Fibroblast of mammary gland (primary cell): ENCODE measurements around the gene SUMF1.

Experiments used
- DNase-seq: peaks from one replicate; pipeline ENCODE4 v3.0.0-alpha.2; 2010; ENCODE audit warnings: low read depth
- H3K4me3 ChIP-seq: 2 replicates; pipeline ENCODE4 v1.5.1; 2011; ENCODE audit warnings: low read depth, mild to moderate bottlenecking, low read length, moderate library complexity; ENCODE audit not compliant: control insufficient read depth
- CTCF ChIP-seq: conservative IDR thresholded peaks from 2 replicates; pipeline ENCODE4 v1.5.1; 2011; ENCODE audit warnings: low read depth, low read length, inconsistent platforms; ENCODE audit not compliant: control insufficient read depth, insufficient read depth

Gene SUMF1

DNA sequence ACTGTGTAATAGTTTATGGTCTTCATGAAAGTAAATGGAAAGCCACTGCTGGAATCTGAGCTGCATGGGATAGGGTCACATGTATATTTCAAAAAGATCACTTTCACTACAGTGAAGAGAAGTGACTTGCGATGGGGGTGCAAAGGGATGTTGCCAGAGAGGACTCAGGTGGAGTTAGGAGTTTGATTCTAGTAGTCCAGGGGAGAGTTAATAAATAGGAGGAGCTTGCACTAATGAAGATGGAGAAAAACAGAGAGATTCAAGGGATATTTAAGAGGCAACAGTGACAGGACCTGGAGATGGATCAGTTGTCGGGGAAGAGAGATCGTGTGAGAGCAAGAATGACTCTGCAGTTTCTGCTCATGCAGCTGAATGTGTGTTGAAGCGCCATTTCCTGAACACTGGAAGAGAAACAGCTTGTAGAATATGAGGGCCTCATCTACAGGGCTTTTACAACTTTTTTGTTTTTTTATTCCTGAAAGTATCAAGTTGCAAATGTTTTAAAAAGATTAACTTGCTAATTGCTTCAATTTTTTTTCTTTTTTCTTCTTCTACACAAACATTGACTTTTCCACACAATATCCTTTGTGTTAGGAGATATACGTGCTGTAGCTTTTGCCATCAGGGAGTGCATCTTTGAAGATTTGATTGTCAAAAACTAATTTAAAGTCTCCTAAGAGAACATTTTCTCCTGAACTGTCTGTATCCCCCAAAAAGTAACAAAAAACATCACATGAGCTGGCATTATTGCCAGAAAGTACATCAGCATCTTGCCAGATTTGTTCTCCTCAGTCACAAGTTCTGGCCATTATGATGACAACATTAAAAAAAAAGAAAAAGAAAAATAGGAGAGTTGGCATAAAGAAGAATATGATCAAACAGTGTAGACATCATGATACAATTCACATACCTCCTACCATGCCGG, 126.4 kb downstream of the SUMF1 start:
- DNase-seq = no peak
- H3K4me3 ChIP-seq = no peak overlapping the region
- TF ChIP-seq CTCF = no peak

GRCh38 chr3:4340077-4340410, 127.0 kb downstream of the SUMF1 start:
- no peak overlapping the region for H3K4me3 ChIP-seq
- TF ChIP-seq CTCF = no peak

GRCh38 chr3:4338751-4339150, 128.3 kb downstream of the SUMF1 start:
- TF ChIP-seq CTCF = no peak
- no peak for DNase-seq
- H3K4me3 ChIP-seq = no peak overlapping the region

More at GRCh38 chr3:4340077-4340410, 127.0 kb downstream of the SUMF1 start:
- DNase-seq = no peak

DNA sequence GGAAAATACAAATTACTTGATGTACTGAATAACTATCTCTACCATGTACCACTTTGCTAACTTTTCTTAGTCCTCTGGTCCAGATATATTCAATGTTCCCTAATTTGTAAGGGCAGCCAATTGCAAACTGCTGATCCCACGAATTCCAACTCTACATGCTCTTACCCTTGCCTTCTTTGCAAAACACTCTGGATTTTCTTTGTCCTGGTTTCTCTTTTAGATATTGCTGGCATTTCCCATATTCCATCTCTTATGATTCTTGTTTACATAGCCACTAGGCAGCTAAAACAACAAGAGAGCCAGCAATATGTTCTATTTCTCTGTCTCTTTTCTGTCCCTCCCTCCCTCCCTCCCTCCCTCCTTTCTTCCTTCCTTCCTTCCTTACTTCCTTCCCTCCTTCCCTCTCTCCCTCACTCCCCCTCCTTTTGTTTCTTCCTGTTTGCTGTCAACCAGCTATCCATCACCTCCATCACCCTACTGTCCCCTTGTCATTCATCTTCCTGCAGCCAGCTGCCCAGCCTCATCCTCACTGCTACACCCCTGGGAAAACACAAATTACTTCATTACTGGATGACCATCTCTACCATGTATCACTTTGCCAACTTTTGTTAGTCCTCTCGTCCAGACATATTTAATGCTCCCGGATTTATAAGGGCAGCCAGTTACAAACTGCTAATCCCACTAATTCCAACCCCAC, 130.1 kb downstream of the SUMF1 start:
- no peak for TF ChIP-seq CTCF

DNA sequence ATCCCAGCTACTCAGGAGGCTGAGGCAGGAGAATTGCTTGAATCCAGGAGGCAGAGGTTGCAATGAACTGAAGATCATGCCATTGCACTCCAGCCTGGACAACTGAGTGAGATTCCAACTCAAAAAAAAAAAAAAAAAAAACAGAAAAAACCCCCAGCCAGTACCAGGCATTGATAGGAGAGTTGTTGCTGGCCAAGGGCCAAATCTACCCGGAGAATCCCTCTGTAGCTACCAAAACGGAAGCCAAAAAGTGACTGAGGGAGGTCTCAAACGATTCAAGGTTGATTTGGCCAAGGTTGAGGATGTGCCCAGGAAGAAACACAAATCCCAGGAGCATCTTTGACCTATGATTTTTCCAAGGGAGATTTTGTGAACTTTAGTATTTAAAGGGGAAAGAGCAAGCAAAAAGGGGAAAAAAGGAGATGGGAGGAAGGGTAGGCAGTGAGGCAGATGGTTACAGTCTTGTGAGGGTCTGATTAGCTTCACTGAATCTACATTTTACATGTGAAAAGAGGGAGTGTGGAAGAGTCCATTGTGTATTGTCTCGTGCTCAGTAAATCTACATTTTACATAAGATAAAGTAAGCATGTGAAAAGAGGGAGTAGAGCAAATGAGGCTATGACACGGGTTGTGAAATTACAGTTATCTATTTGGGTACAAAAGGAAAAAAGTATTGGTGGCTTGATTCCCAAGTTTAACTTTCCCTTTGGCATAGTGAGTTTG, 131.1 kb downstream of the SUMF1 start:
- no peak overlapping the region for H3K4me3 ChIP-seq
- no peak for TF ChIP-seq CTCF
- no peak for DNase-seq

More for the DNA sequence above, 130.1 kb downstream of the SUMF1 start:
- no peak for DNase-seq
- no peak overlapping the region for H3K4me3 ChIP-seq

- no peak for DNase-seq
- H3K4me3 ChIP-seq = no peak overlapping the region
- peak; percentile 7 for TF ChIP-seq CTCF
These were observed 132.5 kb downstream of the SUMF1 start for GRCh38 chr3:4334548-4334947.
